ENCODE results near the gene MTFR1L. TPM values are rescaled to one million over a fixed set of nuclear protein-coding genes. Genes with fewer than 3 reads are reported as not detected.

MTFR1L gene
- 25.1 to 27.2 TPM (median 27.2 TPM) in 5 replicates for total RNA-seq (2022; extraction: Qiagen RNA extraction; ENCODE audit: low read depth)

DNA sequence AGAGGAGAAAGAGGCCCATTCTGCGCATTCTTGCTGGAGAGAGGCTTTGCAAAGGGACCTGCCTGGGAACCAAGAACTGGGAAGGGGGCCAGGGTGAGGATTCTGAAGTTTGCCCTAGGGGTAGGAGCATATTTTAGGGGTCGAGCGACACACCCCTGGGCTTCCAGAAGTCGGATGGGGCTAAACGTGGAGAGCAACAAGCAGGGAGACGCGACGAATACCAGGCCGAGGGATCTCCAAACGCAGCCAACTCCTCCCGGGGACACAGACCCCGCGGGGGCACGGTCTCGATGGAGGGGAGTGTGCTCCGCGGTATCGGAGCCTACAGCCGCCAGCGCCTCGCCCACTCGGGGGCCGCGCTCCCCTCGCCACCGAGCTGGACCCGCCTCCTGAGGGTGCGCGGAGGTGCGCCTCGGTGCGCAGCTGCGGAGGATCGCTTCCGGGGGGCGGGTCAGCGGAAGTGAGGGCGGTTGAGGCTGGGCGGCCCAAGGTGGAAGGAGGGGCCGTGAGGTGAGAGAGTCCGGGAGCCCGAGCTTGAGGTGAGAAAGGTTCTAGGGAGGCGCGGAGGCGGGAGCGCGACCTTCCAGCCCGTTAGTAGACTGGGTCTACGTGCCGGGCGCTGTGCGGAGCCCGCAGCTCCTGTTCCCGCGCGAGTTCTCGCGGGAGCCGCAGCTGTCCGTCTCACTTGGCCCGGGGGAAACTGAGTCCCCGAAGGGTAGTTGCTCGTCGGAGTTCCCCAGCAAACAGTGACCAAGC, at the start of gene MTFR1L:
TSS of gene MTFR1L (plus strand) at position 464 of the 756 bp plus-strand sequence. CDS start 3,151 bp downstream, outside the sequence.

DNA sequence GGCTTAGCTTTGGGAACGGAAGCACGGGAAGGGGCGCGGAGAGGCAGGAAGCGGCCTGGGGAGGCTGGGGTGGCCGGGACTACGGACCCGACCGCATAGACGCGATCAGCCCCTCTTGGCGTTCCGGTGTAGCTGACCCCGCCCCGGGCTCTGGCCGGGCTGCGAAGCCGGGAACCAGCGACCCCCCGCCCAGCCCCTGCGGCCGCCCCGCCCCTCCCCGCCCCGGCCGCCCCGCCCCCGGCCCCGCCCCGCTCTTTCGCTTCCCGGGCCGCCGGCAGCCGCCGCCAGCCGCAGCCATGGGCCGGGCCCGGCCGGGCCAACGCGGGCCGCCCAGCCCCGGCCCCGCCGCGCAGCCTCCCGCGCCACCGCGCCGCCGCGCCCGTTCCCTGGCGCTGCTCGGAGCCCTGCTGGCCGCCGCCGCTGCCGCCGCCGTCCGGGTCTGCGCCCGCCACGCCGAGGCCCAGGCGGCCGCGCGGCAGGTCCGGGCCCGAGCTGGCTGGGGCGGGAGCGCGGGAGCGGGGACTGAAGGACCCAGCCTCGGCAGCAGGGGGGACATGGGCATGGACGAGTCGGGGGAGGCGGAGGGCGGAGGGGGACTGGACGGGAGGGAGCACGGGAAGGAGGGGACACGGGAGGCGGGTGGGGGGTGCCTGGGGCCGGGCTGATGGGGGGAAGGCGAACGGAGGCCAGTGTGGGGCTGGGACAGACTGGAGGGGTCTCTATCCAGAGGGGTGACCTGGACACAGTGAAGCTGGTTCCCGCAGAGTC, 19.6 kb upstream of the MTFR1L start, which contains the start of gene SELENON:
TSS of gene SELENON (plus strand) at position 259 of the 768 bp plus-strand sequence. CDS start at position 297, 38 bp downstream.

DNA sequence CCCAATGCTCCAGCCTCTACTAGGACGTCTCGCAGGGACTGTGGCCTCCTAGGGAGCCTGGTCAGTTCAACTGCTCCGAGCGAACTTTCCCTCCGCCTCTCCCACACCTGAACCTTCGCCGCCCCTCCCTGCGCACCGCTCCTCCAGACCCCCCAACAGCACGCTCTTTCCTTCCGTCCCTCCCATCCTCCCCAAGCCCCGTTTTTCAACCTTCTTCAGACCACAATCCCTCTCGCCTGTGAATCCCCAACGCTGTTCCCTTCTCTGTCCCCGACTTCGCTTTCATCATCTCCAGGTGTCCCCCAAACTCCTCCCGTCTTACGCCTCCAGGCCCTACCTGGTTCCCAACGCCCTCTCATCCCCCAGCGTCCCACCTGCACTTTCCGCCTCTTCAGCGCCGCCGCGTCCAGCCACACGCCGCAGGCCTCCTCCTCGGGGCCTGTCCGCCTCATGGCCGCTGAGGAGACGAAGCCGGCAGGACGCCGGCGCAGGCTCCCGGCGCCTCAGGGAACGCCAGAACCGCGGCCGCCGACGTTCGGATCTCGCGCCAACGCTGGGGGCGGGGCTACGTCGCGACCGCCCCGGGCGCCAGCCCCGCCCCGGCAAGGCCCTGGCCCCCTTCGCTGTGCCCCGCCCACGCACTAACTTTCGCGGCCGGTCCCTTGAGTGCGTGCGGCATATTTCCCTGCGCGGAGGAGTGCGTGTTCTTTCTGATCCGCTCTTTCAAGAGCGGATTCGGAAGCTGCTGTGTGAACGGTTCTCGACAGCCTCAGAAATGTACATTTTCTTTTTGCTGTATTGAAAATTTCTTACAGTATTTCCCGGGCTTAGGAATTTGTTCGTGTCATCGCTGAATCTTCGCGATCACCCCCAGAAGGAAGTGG, 39.4 kb downstream of the MTFR1L start, which contains the start of gene AUNIP:
TSS of gene AUNIP (minus strand) at position 552 of the 884 bp plus-strand sequence. CDS start at position 452, 100 bp downstream.

DNA sequence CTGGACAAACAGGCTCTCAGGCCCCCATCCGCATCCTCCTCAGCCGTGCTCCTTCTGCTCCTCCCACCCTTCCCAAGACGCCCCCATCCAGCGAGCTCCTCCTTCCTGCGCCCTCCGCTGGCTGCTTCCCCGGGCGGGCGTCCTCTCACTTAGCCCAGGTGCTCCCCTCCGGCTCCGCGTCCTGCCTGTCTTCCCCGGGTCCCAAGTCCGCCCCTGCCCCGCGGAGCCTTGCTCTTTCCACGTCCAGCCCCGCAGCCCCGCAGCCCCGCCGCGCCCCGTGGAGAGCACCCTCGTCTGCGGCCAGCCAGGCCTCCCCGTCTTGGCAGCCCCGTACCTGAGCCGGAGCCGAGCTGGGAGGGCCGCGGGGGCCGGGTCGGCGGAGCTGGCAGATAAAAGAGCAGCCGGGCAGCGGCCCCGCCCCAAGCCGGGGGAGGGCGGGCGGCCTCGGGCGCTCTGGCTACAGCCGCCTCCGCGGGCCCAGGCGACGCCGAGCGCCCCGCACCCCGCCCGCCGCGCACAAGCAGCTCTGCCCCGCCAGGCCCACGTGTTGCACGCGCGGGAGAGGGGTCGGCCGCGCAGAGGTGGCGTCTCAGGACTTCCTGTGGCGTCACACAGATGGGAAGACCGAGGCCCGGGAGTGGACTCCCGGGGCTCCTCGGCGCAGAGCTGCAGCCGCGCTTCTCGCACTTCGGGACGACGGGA, 55.6 kb downstream of the MTFR1L start, which contains the start of gene PAQR7:
TSS of gene PAQR7 (minus strand) at position 555 of the 702 bp plus-strand sequence. CDS start 11,869 bp downstream, outside the sequence.

Other genes starting within 250 kb of the MTFR1L start
- 0.17 to 0.61 TPM (median 0.23 TPM) in 5 replicates for gene MAN1C1, start 203.2 kb upstream of the MTFR1L start, total RNA-seq (2022; extraction: Qiagen RNA extraction; ENCODE audit: low read depth)
- 53.1 to 66.3 TPM (median 61.9 TPM) in 5 replicates for gene SELENON, start 19.8 kb upstream of the MTFR1L start, total RNA-seq (2022; extraction: Qiagen RNA extraction; ENCODE audit: low read depth)
- 6.7 to 7.9 TPM (median 7.5 TPM) in 5 replicates for gene AUNIP, start 39.5 kb downstream of the MTFR1L start, total RNA-seq (2022; extraction: Qiagen RNA extraction; ENCODE audit: low read depth)
- 4.4 to 5.8 TPM (median 4.8 TPM) in 5 replicates for gene PAQR7, start 55.8 kb downstream of the MTFR1L start, total RNA-seq (2022; extraction: Qiagen RNA extraction; ENCODE audit: low read depth)
- gene STMN1, start 86.5 kb downstream of the MTFR1L start, total RNA-seq (2022; extraction: Qiagen RNA extraction; ENCODE audit: low read depth), result 195 to 218 TPM (median 202 TPM) in 5 replicates
- 6.1 to 8.5 TPM (median 8.2 TPM) in 5 replicates for gene PAFAH2, start 178.1 kb downstream of the MTFR1L start, total RNA-seq (2022; extraction: Qiagen RNA extraction; ENCODE audit: low read depth)
- gene EXTL1, start 201.8 kb downstream of the MTFR1L start, total RNA-seq (2022; extraction: Qiagen RNA extraction; ENCODE audit: low read depth), result 0.08 TPM in 1 of 5 replicates, not detected in the others
- 0.19 to 0.40 TPM (median 0.31 TPM) in 5 replicates for gene SLC30A2, start 226.2 kb downstream of the MTFR1L start, total RNA-seq (2022; extraction: Qiagen RNA extraction; ENCODE audit: low read depth)
- 0.70 to 1.5 TPM (median 1.2 TPM) in 5 replicates for gene TRIM63, start 247.7 kb downstream of the MTFR1L start, total RNA-seq (2022; extraction: Qiagen RNA extraction; ENCODE audit: low read depth)